Measurements from ENCODE around the gene KCNIP3.
"Not testable (repeated sequence)": the region's sequence is repeated elsewhere in the genome, so short reads cannot be mapped to it uniquely, and the experiment has no call there.

The KCNIP3 gene

GRCh38 chr2:95348609-95349567 lies 51.7 kb downstream of the KCNIP3 start:
- no peak for DNase-seq

GRCh38 chr2:95349568-95350322 lies 52.6 kb downstream of the KCNIP3 start:
- no peak for DNase-seq

GRCh38 chr2:95350368-95350767 lies 53.2 kb downstream of the KCNIP3 start:
- DNase-seq: no peak

DNA sequence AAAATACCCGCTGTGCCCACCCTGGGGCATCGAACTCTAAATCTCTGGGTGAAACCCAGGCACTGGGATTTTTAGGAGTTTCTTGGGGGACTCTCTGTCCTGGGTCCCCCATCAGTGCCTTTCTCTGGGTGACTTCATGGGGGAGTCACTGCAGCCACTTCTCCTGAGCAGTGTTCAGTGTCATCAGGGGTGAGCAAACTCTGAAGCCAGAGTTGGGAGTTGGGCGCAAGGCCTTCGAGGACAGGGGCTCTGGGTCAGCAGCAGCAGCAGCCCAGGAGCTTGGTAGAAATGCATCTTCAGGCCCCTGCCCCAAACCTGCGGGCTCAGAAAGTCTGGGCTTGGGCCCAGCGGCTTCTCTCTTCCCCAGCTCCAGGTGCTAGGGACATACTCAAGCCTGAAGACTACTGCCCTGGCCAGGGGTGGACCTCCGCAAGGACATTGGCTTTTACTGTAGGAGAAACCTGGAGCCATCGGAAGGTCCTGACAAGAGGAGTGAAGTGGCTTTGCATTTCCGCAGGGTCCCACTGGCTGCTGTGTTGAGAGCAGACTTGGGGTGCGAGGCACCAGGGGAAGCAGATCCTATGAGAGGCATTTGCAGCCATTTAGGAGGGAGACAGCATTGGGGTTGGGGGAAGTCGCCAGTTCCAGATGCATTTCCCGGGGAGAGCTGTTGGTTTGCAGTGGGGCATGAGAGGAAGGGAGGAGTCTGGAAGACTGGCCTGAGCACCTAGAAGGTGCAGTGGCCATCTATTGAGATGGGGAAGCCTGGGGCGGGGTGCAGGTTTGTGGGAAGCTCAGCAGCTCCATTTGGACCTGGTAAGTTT lies 53.8 kb downstream of the KCNIP3 start:
- DNase-seq: no peak

GRCh38 chr2:95351598-95351915 lies 54.4 kb downstream of the KCNIP3 start:
- DNase-seq: no peak

- no peak for DNase-seq
Observed at GRCh38 chr2:95352310-95353054, 55.3 kb downstream of the KCNIP3 start.

DNA sequence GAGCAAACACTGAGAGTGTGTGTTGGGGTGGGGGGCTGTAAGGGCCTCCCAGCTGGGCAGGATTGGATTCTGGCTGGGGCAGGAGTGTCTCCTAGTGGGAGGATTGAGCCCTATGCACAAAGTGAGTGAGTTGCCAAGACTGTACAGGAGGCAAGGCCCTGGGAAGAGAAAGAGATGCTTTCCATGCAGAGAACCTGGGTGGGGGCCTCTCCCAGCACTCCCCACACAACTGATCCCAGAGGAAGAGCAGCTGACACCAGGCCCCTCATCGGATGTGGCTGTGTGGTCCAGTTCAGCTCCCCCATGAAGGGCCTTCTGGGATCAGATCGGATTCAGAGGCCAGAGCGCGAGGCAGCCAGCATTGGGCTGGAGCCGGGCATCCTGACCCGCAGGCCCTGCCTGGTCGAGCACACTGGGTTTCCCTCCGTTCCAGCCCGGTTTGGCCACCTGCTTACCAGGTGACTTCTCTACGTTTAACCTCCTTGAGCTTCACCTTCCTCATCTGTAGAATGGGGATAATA lies 56.0 kb downstream of the KCNIP3 start:
- no peak for DNase-seq

- no peak for DNase-seq
Observed at GRCh38 chr2:95353613-95354468, 56.7 kb downstream of the KCNIP3 start.

DNA sequence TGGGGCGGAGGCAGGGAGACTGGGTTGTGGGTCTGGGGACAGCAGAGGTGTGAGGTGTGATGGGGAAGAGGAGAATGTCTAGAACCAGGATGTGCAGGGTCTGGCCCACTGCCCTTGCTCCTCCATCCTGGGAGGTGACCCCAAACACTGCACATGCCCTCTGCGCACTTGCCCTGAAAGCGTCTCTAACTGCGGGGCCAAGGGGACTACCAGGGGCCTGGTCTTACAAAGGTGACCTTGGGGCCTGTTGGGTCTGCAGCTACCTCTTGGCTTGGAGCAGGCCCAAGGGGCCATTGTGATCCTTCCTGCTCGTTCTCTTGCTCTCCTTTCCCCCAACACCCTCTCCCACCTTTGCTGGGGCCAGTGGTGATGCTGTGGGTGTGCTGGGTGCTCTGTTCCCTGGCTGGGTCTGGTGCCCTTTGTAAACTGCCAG lies 57.3 kb downstream of the KCNIP3 start:
- DNase-seq: no peak

- no peak for DNase-seq
Observed at GRCh38 chr2:95354925-95355324, 57.8 kb downstream of the KCNIP3 start.

- not testable (repeated sequence) for DNase-seq
Observed at GRCh38 chr2:95355486-95355885, 58.3 kb downstream of the KCNIP3 start.

DNA sequence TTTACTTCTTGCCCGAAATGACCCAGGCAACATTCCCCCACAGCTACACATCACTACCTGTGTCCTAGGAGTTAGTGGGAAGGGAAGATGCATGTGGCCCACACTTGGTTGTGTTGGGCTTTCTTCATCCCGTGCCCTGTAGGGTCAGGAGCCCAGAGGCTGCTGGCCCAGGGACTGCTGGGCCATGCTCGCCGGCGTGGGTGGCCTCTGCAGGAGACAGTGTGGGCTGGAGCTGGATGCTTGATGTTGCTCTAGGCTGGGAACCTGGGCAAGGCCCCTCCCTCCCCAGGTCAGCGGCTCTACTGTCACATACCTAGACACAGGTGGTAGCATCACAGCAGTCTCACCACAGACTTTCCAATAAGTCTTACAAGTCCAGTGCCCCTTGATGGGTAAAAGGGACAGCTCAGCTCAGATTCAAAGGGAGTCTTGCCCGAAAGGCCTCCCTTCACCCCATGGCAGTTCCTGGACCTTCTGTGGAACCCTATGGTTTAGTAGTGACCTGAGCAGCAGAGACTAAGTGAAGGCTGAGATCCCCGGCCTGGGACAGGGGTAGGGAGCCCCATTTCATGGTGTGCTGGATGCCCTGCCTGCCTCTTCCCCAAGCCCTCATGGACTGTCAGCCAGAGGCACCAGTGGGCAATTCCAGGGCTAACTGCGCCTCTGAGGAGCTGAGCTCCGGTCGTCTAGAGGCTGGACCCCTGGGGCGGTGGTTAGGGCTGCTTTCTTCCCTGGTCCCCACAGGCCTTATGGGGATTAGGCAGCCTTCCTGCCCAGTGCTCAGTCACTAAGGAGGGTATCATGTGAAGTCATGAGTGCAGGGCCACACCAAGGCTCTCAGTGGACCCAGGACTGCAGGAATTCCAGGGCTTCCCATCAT lies 59.9 kb downstream of the KCNIP3 start:
- DNase-seq: no peak

DNA sequence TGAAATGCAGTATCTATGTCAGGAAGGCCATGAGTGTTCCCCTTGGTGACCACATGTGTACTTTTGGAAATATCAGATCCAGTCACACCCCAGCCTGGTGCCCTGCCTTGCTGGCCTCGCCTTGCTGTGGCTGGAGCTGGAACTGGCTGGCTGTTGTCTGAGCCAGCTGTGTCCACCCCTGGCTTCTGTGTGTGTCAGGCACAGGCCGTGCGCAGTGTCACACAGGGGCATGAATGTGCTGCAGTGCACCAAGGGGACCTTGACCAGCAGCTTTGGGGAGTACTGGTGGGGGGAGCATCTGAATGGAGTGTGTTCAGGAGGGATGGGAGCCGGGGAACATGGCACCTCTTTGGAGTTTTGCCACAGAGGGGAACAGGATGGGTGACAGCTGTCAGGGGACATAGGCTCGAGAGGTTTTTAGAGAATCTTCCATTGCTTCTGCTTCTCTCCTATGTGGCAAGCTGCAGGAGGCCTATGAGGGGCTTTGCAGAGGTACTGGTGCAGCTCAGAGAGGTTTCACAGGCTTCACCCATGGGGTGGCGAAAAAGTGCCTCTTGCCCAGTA lies 60.7 kb downstream of the KCNIP3 start:
- DNase-seq: no peak

GRCh38 chr2:95359031-95359430 lies 61.9 kb downstream of the KCNIP3 start:
- no peak for DNase-seq

DNA sequence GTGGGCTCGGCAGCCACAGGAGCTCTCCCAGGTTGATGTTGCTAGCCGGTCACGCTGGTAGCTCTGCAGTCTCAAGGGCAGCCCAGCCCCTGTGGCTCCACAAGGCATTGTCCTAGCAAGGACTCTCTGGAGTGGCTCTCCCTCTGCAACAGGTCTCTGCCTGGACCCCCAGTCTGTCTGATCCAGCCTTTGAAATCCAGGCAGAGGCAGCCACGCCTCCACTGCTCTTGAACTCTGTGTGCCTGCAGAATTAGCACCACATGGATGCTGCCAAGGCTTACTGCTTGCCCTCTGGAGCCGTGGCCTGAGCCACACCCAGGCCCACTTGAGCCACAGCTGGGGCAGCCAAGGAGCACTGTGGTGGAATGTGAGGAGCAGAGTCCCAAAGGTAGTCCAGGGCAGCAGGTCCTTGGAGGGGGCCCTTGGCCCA lies 62.4 kb downstream of the KCNIP3 start:
- no peak for DNase-seq

GRCh38 chr2:95361216-95361980 lies 64.3 kb downstream of the KCNIP3 start:
- no peak for DNase-seq

DNA sequence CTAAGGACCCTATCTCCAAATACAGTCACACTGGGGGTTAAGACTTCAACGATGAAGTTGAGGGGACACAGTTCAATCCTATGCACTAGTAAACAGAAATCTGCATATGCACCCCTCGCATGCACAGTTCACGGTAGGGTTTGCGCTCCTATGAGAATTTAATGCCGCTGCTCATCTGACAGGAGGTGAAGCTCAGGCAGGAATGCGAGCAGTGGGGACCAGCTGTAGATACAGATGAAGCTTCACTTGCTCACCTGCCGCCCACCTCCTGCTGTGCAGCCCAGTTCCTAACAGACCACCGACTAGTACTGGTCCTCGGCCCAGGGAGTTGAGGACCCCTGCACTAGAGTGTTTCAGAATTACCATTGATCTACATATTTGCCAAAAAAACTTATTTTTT lies 65.3 kb downstream of the KCNIP3 start:
- DNase-seq: no peak

GRCh38 chr2:95366514-95366913 lies 69.4 kb downstream of the KCNIP3 start:
- no peak for DNase-seq

Data from hippocampal formation (tissue), 2 donors.